Endothelial cell (in vitro differentiated cells): ENCODE data around the gene KCNAB1. TPM values are rescaled to one million over a fixed set of nuclear protein-coding genes. Genes with fewer than 3 reads are reported as not detected.

Experiments used
- DNase-seq: peaks from one replicate; pipeline ENCODE4 v3.0.0; 2021; ENCODE audit warnings: low spot score
- H3K27ac Mint-ChIP-seq: one replicate; pipeline ENCODE4 v1.8.0; 2021; ENCODE audit warnings: mixed read lengths, inconsistent platforms; ENCODE audit not compliant: unreplicated experiment
- H3K27me3 Mint-ChIP-seq: one replicate; pipeline ENCODE4 v1.8.0; 2021; ENCODE audit warnings: mild to moderate bottlenecking, moderate library complexity, mixed read lengths, inconsistent platforms; ENCODE audit not compliant: unreplicated experiment
- H3K36me3 Mint-ChIP-seq: one replicate; pipeline ENCODE4 v1.8.0; 2021; ENCODE audit warnings: mild to moderate bottlenecking, low read depth, mixed read lengths, inconsistent platforms; ENCODE audit not compliant: unreplicated experiment
- H3K4me1 Mint-ChIP-seq: one replicate; pipeline ENCODE4 v1.8.0; 2021; ENCODE audit warnings: mild to moderate bottlenecking, mixed read lengths, inconsistent platforms; ENCODE audit not compliant: unreplicated experiment
- H3K4me3 Mint-ChIP-seq: one replicate; pipeline ENCODE4 v1.8.0; 2021; ENCODE audit warnings: mild to moderate bottlenecking, mixed read lengths, inconsistent platforms; ENCODE audit not compliant: unreplicated experiment
- H3K9me3 Mint-ChIP-seq: one replicate; pipeline ENCODE4 v1.8.0; 2021; ENCODE audit warnings: mixed read lengths, inconsistent platforms; ENCODE audit not compliant: unreplicated experiment
- total RNA-seq: library from RNA; stranded (reverse); fragmentation: NEBNext Ultra II Directional; extraction: Animal tissue kit (Norgen Biotek cat#: 25700); gene quantifications from one replicate; pipeline ENCODE4 v1.2.1, GENCODE V29; 2021; ENCODE audit not compliant: unreplicated experiment
- TF ChIP-seq, protein P1 (sequence below): fragments of 200-600 bp; sonication (generic); IDR thresholded peaks from one replicate; pipeline ENCODE4 v1.5.0; 2021; ENCODE audit warnings: antibody characterized with exemption; ENCODE audit not compliant: unreplicated experiment

KCNAB1 gene
- total RNA-seq, 1 donor from 2014 or later = not detected

GRCh38 chr3:156106721-156107373 lies 13.5 kb upstream of the KCNAB1 start:
- peaks cover 3% of the 10 kb centered on the region for H3K4me1 Mint-ChIP-seq
- H3K27ac Mint-ChIP-seq = no peak overlapping the region

GRCh38 chr3:156107504-156107903 lies 12.9 kb upstream of the KCNAB1 start:
- Mint-ChIP-seq H3K27ac (no peak overlapping the region), H3K4me3 (no peak overlapping the region), H3K27me3 (no peaks in the 10 kb centered on the region), H3K36me3 (no peaks in the 10 kb centered on the region), H3K4me1 (peaks cover 3% of the 10 kb centered on the region), H3K9me3 (no peaks in the 10 kb centered on the region)
- no peak for DNase-seq
- TF ChIP-seq, protein P1, sequence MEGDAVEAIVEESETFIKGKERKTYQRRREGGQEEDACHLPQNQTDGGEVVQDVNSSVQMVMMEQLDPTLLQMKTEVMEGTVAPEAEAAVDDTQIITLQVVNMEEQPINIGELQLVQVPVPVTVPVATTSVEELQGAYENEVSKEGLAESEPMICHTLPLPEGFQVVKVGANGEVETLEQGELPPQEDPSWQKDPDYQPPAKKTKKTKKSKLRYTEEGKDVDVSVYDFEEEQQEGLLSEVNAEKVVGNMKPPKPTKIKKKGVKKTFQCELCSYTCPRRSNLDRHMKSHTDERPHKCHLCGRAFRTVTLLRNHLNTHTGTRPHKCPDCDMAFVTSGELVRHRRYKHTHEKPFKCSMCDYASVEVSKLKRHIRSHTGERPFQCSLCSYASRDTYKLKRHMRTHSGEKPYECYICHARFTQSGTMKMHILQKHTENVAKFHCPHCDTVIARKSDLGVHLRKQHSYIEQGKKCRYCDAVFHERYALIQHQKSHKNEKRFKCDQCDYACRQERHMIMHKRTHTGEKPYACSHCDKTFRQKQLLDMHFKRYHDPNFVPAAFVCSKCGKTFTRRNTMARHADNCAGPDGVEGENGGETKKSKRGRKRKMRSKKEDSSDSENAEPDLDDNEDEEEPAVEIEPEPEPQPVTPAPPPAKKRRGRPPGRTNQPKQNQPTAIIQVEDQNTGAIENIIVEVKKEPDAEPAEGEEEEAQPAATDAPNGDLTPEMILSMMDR = no peak

More at GRCh38 chr3:156106721-156107373, 13.5 kb upstream of the KCNAB1 start:
- Mint-ChIP-seq H3K9me3 (no peaks in the 10 kb centered on the region), H3K4me3 (no peak overlapping the region), H3K27me3 (no peaks in the 10 kb centered on the region), H3K36me3 (no peaks in the 10 kb centered on the region)
- no peak for DNase-seq
- TF ChIP-seq, protein P1 = peak; percentile 22

GRCh38 chr3:156108616-156109015 lies 11.8 kb upstream of the KCNAB1 start:
- TF ChIP-seq, protein P1 = no peak
- H3K27me3 Mint-ChIP-seq = no peaks in the 10 kb centered on the region
- no peak overlapping the region for H3K4me3 Mint-ChIP-seq
- no peaks in the 10 kb centered on the region for H3K36me3 Mint-ChIP-seq
- H3K9me3 Mint-ChIP-seq = no peaks in the 10 kb centered on the region
- no peak overlapping the region for H3K27ac Mint-ChIP-seq
- no peak for DNase-seq
- peaks cover 3% of the 10 kb centered on the region for H3K4me1 Mint-ChIP-seq

- TF ChIP-seq, protein P1 = no peak
- H3K4me1 Mint-ChIP-seq = no peaks in the 10 kb centered on the region
- no peak for DNase-seq
- no peak overlapping the region for H3K4me3 Mint-ChIP-seq
- no peaks in the 10 kb centered on the region for H3K36me3 Mint-ChIP-seq
- no peaks in the 10 kb centered on the region for H3K9me3 Mint-ChIP-seq
- no peaks in the 10 kb centered on the region for H3K27me3 Mint-ChIP-seq
- no peak overlapping the region for H3K27ac Mint-ChIP-seq
Observed at GRCh38 chr3:156109989-156110388, 10.4 kb upstream of the KCNAB1 start.

DNA sequence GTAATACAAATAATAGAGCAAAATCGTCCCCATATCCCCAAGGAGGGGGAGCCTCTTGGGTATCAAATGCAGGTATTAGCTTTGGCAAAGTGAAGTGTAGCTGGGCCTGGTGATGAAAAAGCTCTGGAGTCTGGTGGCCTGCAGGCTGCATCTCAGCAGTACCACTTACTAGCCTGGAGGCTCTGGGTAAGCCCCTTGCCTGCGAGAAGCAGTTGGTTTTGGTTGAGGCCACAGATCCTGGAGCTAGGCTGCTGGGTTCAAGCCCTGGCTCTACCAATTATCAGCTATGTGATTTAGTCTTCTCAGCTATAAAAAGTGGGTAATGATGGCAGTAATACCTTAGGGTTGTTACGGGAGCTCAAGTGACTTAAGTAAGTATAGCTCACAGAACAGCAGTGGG lies 6.1 kb downstream of the KCNAB1 start:
- H3K27me3 Mint-ChIP-seq = peaks cover 3% of the 10 kb centered on the region
- no peak overlapping the region for H3K27ac Mint-ChIP-seq
- TF ChIP-seq, protein P1 = no peak
- no peaks in the 10 kb centered on the region for H3K36me3 Mint-ChIP-seq
- DNase-seq = no peak
- H3K4me1 Mint-ChIP-seq = no peaks in the 10 kb centered on the region
- no peak overlapping the region for H3K4me3 Mint-ChIP-seq
- H3K9me3 Mint-ChIP-seq = no peaks in the 10 kb centered on the region
